ENCODE data around the gene ACBD3. TPM values are rescaled to one million over a fixed set of nuclear protein-coding genes. Genes with fewer than 3 reads are reported as not detected.

Gene ACBD3
- total and polyA plus RNA-seq, 10 of the 15 experiments (the other 5 are each of a cell fraction or from before 2014, with no cell fraction given), result 7.5 to 27.9 (median 20.3) TPM

- WGBS (ENCODE audit: insufficient coverage, insufficient replicate concordance, low lambda C conversion rate, missing lambda C conversion rate), result 11% methylated on average over 2 of the region's 2 CpGs
- H4K20me1 ChIP-seq (ENCODE audit: control insufficient read depth, insufficient read depth), result no peaks in the 10 kb centered on the region
- ChIA-PET POLR2A (no interaction called here), CTCF (interaction anchor here (0.8 to 1.9 kb wide), 4 partner anchors 10 to 108 kb away, joined by 3 to 6 read pairs (median 4); no protein-coding TSS in a partner anchor), SMC1A (ENCODE audit: uncharacterized antibody, unreplicated experiment) (interaction anchor here (0.9 to 4.3 kb wide), 3 partner anchors 10 to 30 kb away, joined by 3 to 16 read pairs (median 3); no protein-coding TSS in a partner anchor), RAD21 (ENCODE audit: unreplicated experiment) (no interaction called here)
- no peak for FAIRE-seq
- no peaks in the 10 kb centered on the region for H3K9me3 ChIP-seq (replicated peaks; ENCODE audit: control insufficient read depth, insufficient read depth, low read length)
- TF ChIP-seq E4F1 (IDR thresholded peaks at IDR 0.05; ENCODE audit: borderline replicate concordance, partially characterized antibody) (no peak), PML (IDR thresholded peaks at IDR 0.05; ENCODE audit: low read length) (no peak), ZNF274 (IDR thresholded peaks at IDR 0.05; ENCODE audit: insufficient read depth, insufficient read length) (no peak), PRDM15 (CRISPR knock-in tag; IDR thresholded peaks at IDR 0.05) (no peak), FOS (IDR thresholded peaks at IDR 0.05; ENCODE audit: borderline replicate concordance, extremely low read depth, insufficient read length) (no peak), BCLAF1 (IDR thresholded peaks at IDR 0.05) (no peak)
- peaks cover 5% of the 10 kb centered on the region; the same call in 1 of the 2 replicates for H3K4me1 ChIP-seq (ENCODE audit: control insufficient read depth, insufficient read depth, low read length)
- H3K4me2 ChIP-seq (ENCODE audit: control insufficient read depth, insufficient read depth), result no peak overlapping the region
- BruUV-seq (replicated peaks), result no TSS peak
- H3K79me2 ChIP-seq (ENCODE audit: control insufficient read depth, insufficient read depth, low read length), result no peaks in the 10 kb centered on the region
- in situ Hi-C loops (cut with MboI), result no loop called here
- no peaks in the 10 kb centered on the region for H3K36me3 ChIP-seq (ENCODE audit: control insufficient read depth in 2 of 2, insufficient read depth in 2 of 2, low read length in 1 of 2)
- ATAC-seq, result no peak
- no peak for DNase-seq (ENCODE audit: low read depth, low spot score)
- intact Hi-C loops (cut with micrococcal nuclease; ENCODE audit: unreplicated experiment), result no loop called here
- H2AFZ ChIP-seq (ENCODE audit: control insufficient read depth, low read depth, low read length), result no peak overlapping the region
- no peak overlapping the region for H3K4me3 ChIP-seq
- H3K9ac ChIP-seq (ENCODE audit: control insufficient read depth, insufficient read depth, low read length), result no peak overlapping the region
- no peaks in the 10 kb centered on the region for H3K27me3 ChIP-seq (replicated peaks in 1 of 2; ENCODE audit: control insufficient read depth in 2 of 2, insufficient read depth in 2 of 2, low read length in 1 of 2)
- H3K27ac ChIP-seq (ENCODE audit: control insufficient read depth, insufficient read depth), result no peak overlapping the region
These were observed 91.3 kb downstream of the ACBD3 start for GRCh38 chr1:226095286-226095685.

Measured in GM12878 (cell line).